ENCODE results near the gene DNASE1. TPM values are rescaled to one million over a fixed set of nuclear protein-coding genes. Genes with fewer than 3 reads are reported as not detected.

Gene DNASE1
- total and polyA plus RNA-seq, 9 of the 15 experiments (the other 6 are each of a cell fraction or from before 2014, with no cell fraction given): 0.53 to 10.1 (median 5.9) TPM

GRCh38 chr16:3611146-3611975 is 43.1 kb upstream of the DNASE1 start, which contains the start of gene SLX4 (continued):
- TF ChIP-seq SIN3A (IDR thresholded peaks at IDR 0.05; ENCODE audit: borderline replicate concordance in 2 of 2, control insufficient read depth in 1 of 2, low read depth in 2 of 2, low read length in 2 of 2) (peak; percentile 44 to 69; a peak in 3 of 4 replicates), POLR3G (IDR thresholded peaks at IDR 0.05; ENCODE audit: extremely low read depth, insufficient read length, insufficient replicate concordance) (no peak), SIN3B (IDR thresholded peaks at IDR 0.05; ENCODE audit: low read depth) (peak; percentile 10; the same call in 1 of the 2 replicates), XRCC3 (IDR thresholded peaks at IDR 0.05) (no peak), MTA1 (IDR thresholded peaks at IDR 0.05; ENCODE audit: borderline replicate concordance) (no peak), SMAD1 (IDR thresholded peaks at IDR 0.05; ENCODE audit: low read depth, low read length, partially characterized antibody) (no peak), HMGN3 (IDR thresholded peaks at IDR 0.05; ENCODE audit: borderline replicate concordance, extremely low read depth, insufficient read length, low read depth, low read length) (peak; percentile 63), NELFE (IDR thresholded peaks at IDR 0.05; ENCODE audit: insufficient read depth, insufficient read length) (no peak), ZNF79 (CRISPR knock-in tag; IDR thresholded peaks at IDR 0.05; ENCODE audit: low read depth) (no peak), ZBTB40 (IDR thresholded peaks at IDR 0.05) (peak; percentile 82), ZBTB40 (CRISPR knock-in tag; IDR thresholded peaks at IDR 0.05) (no peak), MAFG (tag; conservative IDR thresholded peaks at IDR 0.05) (no peak), ATF7 (IDR thresholded peaks at IDR 0.05) (peak; percentile 73), HSF4 (CRISPR knock-in tag; IDR thresholded peaks at IDR 0.05; ENCODE audit: borderline replicate concordance) (no peak), CBFB (CRISPR knock-in tag; IDR thresholded peaks at IDR 0.05) (no peak), EWSR1 (IDR thresholded peaks at IDR 0.05; ENCODE audit: borderline replicate concordance, low read depth, partially characterized antibody) (no peak), SAP30 (IDR thresholded peaks at IDR 0.05; ENCODE audit: borderline replicate concordance, insufficient read depth, low read depth, low read length, poor library complexity, severe bottlenecking) (peak; percentile 84), ELF4 (CRISPR knock-in tag; IDR thresholded peaks at IDR 0.05) (peak; percentile 28; the same call in 1 of the 2 replicates), ZNF184 (CRISPR knock-in tag; IDR thresholded peaks at IDR 0.05) (no peak)
